Stimulated activated CD4-positive, alpha-beta T cell treated with anti-CD3 and anti-CD28 coated beads, Interleukin-2, amount 100 ng/mL, for 48 hours (primary cell): ENCODE data around the gene CPVL.
"Not testable (repeated sequence)": the region's sequence is repeated elsewhere in the genome, so short reads cannot be mapped to it uniquely, and the experiment has no call there.

Experiments used
- DNase-seq, 2 donors: peaks; one replicate each; pipeline ENCODE4 v3.0.0-alpha.2; 2020

CPVL gene

GRCh38 chr7:29116361-29117200, 29.8 kb downstream of the CPVL start:
- no peak for DNase-seq

GRCh38 chr7:29115753-29116152, 30.6 kb downstream of the CPVL start:
- DNase-seq = no peak

DNA sequence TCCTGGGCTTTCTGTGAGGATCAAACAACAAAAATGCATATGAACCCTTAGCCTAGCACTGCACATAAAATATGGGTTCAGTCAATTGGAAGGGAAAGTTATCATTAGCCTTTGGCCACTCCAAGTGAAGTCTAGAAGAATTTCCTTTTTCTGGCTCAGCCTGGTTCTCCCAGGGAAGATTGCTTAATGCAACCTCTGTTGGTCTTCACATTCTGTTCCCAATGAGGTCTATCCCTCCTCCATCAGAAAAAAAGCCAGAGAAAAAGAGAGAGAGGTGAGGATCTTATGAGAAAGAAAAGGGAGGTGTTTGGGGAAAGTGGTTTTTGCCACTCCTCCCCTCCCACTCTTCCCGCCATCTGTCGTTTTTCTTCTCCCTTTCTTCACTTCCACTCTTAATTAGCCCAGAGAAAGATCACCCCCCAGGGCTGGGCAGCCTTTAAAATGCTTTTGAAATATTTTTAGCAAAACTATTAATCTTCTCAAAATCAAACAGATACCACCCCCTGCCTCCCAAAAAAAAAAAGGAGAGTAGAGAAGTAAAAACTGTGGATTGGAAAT, 31.1 kb downstream of the CPVL start:
- no peak for DNase-seq

DNA sequence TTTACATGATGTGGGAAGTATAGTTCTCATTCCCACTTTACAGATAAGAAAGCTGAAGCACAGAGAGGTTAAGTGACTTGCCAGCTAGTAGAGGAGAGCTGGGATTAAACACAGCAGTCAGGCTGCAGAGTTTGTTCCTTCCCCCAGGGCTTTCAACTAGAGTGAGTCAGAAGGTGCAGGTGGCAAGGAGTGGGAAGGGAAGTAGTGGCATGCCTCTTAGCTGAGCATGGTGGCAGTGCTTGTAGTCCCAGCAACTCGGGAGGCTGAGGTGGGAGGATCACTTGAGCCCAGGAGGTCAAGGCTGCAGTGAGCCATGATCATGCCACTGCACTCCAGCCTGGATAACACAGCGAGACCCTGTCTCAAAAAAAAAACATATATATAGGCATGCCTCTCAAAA, 32.1 kb downstream of the CPVL start:
- not testable (repeated sequence) for DNase-seq

DNA sequence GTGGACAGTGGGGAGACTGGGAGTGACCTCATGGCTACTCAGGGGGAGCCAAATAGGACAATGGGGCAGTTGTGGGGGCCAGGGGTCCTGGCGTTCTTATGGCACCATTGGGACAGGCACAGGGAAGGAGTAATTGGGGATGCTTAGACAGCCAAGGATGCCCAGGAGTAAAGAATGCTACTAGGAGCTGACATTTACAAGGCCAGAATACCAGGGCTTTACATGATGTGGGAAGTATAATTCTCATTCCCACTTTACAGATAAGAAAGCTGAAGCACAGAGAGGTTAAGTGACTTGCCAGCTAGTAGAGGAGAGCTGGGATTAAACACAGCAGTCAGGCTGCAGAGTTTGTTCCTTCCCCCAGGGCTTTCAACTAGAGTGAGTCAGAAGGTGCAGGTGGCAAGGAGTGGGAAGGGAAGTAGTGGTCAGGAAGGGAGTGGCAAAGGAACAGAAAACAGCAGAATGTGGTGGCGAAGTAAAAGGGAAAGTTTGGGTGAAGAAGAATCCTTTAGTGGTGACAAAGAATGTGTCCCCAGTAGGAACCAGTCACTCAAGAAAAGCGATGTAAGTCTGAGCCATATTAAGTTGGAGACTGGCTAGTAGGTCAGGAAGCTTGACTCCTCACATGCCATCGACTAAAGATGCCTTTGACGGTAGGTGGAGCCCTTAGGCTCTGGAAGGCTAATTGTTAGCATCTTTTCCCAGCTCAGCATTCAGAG, 32.8 kb downstream of the CPVL start:
- DNase-seq = no peak

GRCh38 chr7:29112721-29113120, 33.6 kb downstream of the CPVL start:
- no peak for DNase-seq

- DNase-seq = no peak
These were observed 36.4 kb downstream of the CPVL start for GRCh38 chr7:29109899-29110298.

GRCh38 chr7:29109358-29109757, 37.0 kb downstream of the CPVL start:
- DNase-seq = no peak

GRCh38 chr7:29107056-29107455, 39.3 kb downstream of the CPVL start:
- no peak for DNase-seq

GRCh38 chr7:29106669-29106988, 39.7 kb downstream of the CPVL start:
- DNase-seq = no peak

GRCh38 chr7:29105752-29106668, 40.3 kb downstream of the CPVL start:
- DNase-seq = peak in 1 of 2 donors; percentile 5

DNA sequence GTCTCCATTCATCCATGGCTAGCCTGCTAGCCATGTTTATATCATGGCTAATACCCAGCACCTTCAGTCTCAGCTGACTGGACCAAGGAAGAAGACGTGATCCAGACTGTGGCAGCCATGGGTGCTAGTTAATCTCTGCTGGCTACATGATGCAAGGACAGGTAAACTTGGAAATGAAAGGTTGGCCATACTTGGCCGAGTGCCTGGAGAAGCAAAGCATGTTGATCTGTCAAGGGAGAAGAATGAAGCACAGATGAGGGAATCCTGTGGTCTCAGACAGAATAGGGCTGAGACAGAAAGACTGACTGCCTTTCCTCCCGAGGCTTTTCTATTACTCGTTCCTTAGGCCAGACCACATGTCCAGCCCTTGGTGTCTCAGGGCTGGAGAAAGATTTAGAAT, 41.1 kb downstream of the CPVL start:
- DNase-seq = no peak

GRCh38 chr7:29102558-29103151, 43.7 kb downstream of the CPVL start:
- DNase-seq = peak; percentile 28 to 37

DNA sequence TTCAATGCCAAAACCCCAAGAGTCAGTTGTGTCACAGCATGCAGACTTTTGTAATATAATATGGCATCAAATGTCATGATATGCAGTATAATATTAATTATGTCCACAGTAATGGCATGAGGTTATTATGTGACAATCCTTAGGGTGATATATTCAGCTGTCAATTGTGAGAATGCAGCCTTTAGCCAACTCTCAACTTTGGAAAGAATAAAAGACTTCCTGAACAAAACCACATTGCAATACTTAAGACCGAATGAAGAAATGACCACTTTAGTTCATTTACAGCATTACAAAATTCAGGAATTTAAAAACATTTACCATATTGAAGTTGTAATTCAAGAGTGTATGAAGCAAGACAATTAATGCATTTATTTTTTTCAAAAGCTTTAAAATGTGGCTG, 45.4 kb downstream of the CPVL start:
- DNase-seq = no peak

GRCh38 chr7:29099896-29100847, 46.2 kb downstream of the CPVL start:
- DNase-seq = no peak

DNA sequence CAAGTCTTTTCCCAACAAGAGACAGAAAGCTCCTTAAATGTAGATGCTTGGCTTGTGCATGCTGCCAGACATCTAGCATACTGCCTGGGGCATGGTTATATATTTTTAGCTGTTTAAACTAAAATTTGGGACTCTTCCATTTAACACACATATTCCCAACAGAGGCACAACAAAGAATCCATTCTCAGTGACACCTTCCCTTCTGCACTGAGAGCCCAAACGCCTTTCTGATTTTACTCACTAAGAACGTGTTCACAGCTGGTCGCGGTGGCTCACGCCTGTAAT, 49.9 kb downstream of the CPVL start:
- DNase-seq = no peak

GRCh38 chr7:29095631-29096445, 50.5 kb downstream of the CPVL start:
- no peak for DNase-seq

DNA sequence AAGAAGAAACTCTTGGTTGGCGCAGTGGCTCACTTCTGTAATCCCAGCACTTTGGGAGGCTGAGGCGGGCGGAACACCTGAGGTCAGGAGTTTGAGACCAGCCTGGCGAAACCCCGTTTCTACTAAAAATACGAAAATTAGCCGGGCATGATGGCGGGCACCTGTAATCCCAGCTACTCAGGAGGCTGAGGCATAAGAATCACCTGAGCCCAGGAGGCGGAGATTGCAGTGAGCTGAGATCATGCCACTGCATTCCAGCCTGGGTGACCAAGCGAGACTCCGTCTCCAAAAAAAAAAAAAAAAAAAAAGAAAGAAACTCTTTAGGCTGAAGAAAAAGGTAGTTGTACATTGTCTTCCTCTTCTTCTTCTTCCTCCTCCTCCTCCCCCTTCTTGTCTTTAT, 53.2 kb downstream of the CPVL start:
- DNase-seq = not testable (repeated sequence)

DNA sequence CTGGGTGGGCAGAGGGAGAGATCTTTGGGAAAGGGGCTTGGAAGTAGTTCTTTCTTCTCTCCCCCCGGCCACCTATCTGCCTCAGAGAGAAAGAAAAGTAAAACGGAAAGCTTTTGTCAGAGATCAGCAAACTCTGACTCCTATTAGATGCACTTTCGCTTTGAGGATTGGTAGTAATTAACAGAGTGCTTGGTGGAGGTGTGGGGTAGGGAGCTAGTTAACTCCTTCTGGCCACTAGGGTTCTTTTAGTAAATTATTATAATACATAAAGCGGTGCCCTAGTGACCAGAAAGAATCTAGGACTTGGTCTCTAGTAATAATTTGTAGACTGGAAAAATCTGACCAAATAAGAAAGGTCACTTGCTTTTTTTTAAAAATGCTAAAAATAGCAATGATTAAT, 54.6 kb downstream of the CPVL start:
- no peak for DNase-seq

- no peak for DNase-seq
These were observed 55.3 kb downstream of the CPVL start for GRCh38 chr7:29090836-29091601.
